ENCODE data around the gene GLCCI1. TPM values are rescaled to one million over a fixed set of nuclear protein-coding genes. Genes with fewer than 3 reads are reported as not detected.

The GLCCI1 gene
- total and polyA plus RNA-seq, 12 donors, result 0.75 to 13.0 (median 6.6) TPM

- DNase-seq, result peak; percentile 10 to 20
- no peak overlapping the region for H3K27ac ChIP-seq
- H3K4me3 ChIP-seq, result no peak overlapping the region
- WGBS, 2 donors, result 62 to 79% methylated on average over 3 of the region's 3 CpGs
- intact Hi-C loops (cut with DNase I), result no loop called here
- H3K27me3 ChIP-seq, result no peaks in the 10 kb centered on the region
- H3K4me1 ChIP-seq, result peaks cover 0 to 4% (median 0%) of the 10 kb centered on the region in 9 donors
- H3K9me3 ChIP-seq, result no peaks in the 10 kb centered on the region
- H3K36me3 ChIP-seq, result peaks cover 0 to 15% (median 0%) of the 10 kb centered on the region in 9 donors
- peak in 7 of 8 donors; percentile 29 to 85 (median 62) for ATAC-seq
- no peak for TF ChIP-seq CTCF (IDR thresholded peaks at IDR 0.05)
Observed at GRCh38 chr7:8113184-8113583, 144.6 kb downstream of the GLCCI1 start.

- H3K27me3 ChIP-seq, result no peaks in the 10 kb centered on the region
- peaks cover 0 to 23% (median 4%) of the 10 kb centered on the region in 9 donors for H3K36me3 ChIP-seq
- DNase-seq (no peak), ATAC-seq (no peak)
- intact Hi-C loops (cut with DNase I), result no loop called here
- no peaks in the 10 kb centered on the region for H3K9me3 ChIP-seq
- TF ChIP-seq CTCF (IDR thresholded peaks at IDR 0.05), result no peak
- WGBS, 2 donors, result 91 to 94% methylated on average over 4 of the region's 4 CpGs
- no peak overlapping the region for H3K27ac ChIP-seq
- H3K4me1 ChIP-seq, result peaks cover 0 to 4% (median 0%) of the 10 kb centered on the region in 9 donors
- no peak overlapping the region for H3K4me3 ChIP-seq
Observed at GRCh38 chr7:8114175-8114574, 145.6 kb downstream of the GLCCI1 start.

- WGBS, 2 donors, result 68 to 71% methylated on average over 3 of the region's 3 CpGs
- no peak for DNase-seq
- no peak for TF ChIP-seq CTCF (IDR thresholded peaks at IDR 0.05)
- H3K4me3 ChIP-seq, result no peak overlapping the region
- peaks cover 0 to 38% (median 5%) of the 10 kb centered on the region in 9 donors for H3K36me3 ChIP-seq
- H3K27ac ChIP-seq, result no peak overlapping the region
- peaks cover 0 to 4% (median 0%) of the 10 kb centered on the region in 9 donors for H3K4me1 ChIP-seq
- no peak for ATAC-seq
- intact Hi-C loops (cut with DNase I), result no loop called here
- H3K9me3 ChIP-seq, result no peaks in the 10 kb centered on the region
- H3K27me3 ChIP-seq, result no peaks in the 10 kb centered on the region
Observed at GRCh38 chr7:8115547-8116402, 147.2 kb downstream of the GLCCI1 start.

- Histone ChIP-seq H3K36me3 (peaks cover 0 to 51% (median 7%) of the 10 kb centered on the region in 9 donors), H3K9me3 (no peaks in the 10 kb centered on the region), H3K27me3 (no peaks in the 10 kb centered on the region), H3K27ac (no peak overlapping the region), H3K4me1 (peaks cover 0 to 4% (median 0%) of the 10 kb centered on the region in 9 donors), H3K4me3 (no peak overlapping the region)
- ATAC-seq (no peak), DNase-seq (no peak)
- TF ChIP-seq CTCF (IDR thresholded peaks at IDR 0.05), result no peak
- WGBS, 2 donors, result 81 to 86% methylated on average over 2 of the region's 2 CpGs
- intact Hi-C loops (cut with DNase I), result no loop called here
Observed at GRCh38 chr7:8117195-8117594, 148.6 kb downstream of the GLCCI1 start.

Data from heart right ventricle (tissue), 16 donors.